Activated T-helper 1 cell treated with anti-CD3 and anti-CD28 coated beads, Interleukin-12 subunit alpha, Interleukin-12 subunit beta, Interleukin-2, Interleukin-4 antibody, amounts not matched to agents 30 ng/mL and 10 ng/mL and 1 ng/mL, durations not matched to agents 14 hours and 24 hours and 36 hours (primary cell): ENCODE results near the gene ZBTB8B. TPM values are rescaled to one million over a fixed set of nuclear protein-coding genes. Genes with fewer than 3 reads are reported as not detected.
"Not testable (repeated sequence)": the region's sequence is repeated elsewhere in the genome, so short reads cannot be mapped to it uniquely, and the experiment has no call there.

Experiments
- DNase-seq: peaks from one replicate; pipeline ENCODE4 v3.0.0; 2021; ENCODE audit warnings: low spot score
- H3K27ac Mint-ChIP-seq: one replicate; pipeline ENCODE4 v1.8.0; 2021; ENCODE audit warnings: mild to moderate bottlenecking, mixed read lengths
- H3K27me3 Mint-ChIP-seq: one replicate; pipeline ENCODE4 v1.8.0; 2022; ENCODE audit warnings: mild to moderate bottlenecking, moderate library complexity, mixed read lengths; ENCODE audit not compliant: insufficient read depth
- H3K36me3 Mint-ChIP-seq: one replicate; pipeline ENCODE4 v1.8.0; 2021; ENCODE audit warnings: low read depth, mixed read lengths
- H3K4me1 Mint-ChIP-seq: one replicate; pipeline ENCODE4 v1.8.0; 2021; ENCODE audit warnings: low read depth, mixed read lengths
- H3K4me3 Mint-ChIP-seq: one replicate; pipeline ENCODE4 v1.8.0; 2021; ENCODE audit warnings: mild to moderate bottlenecking, moderate library complexity, mixed read lengths
- H3K9me3 Mint-ChIP-seq: one replicate; pipeline ENCODE4 v1.8.0; 2021; ENCODE audit warnings: mixed read lengths
- intact Hi-C: fragments of 100-400 bp; cut with micrococcal nuclease; formaldehyde crosslinking; loops from one replicate; pipeline ENCODE4 v1.15.1; 2024
- total RNA-seq: library from RNA; stranded (reverse); gene quantifications from 2 replicates; pipeline ENCODE4 v1.2.3, GENCODE V29; 2022

Gene ZBTB8B
- total RNA-seq, 1 donor from 2014 or later = not detected

- intact Hi-C loops = loop anchor here (5.0 kb wide), 1 partner anchor 323 kb away; no protein-coding TSS in a partner anchor
- not testable (repeated sequence) for DNase-seq, H3K4me3 Mint-ChIP-seq, H3K9me3 Mint-ChIP-seq, H3K36me3 Mint-ChIP-seq, H3K4me1 Mint-ChIP-seq, H3K27ac Mint-ChIP-seq
- peaks cover 20% of the 10 kb centered on the region for H3K27me3 Mint-ChIP-seq
Measured at GRCh38 chr1:32449457-32449831, 15.4 kb upstream of the ZBTB8B start.

- Mint-ChIP-seq H3K4me1 (no peaks in the 10 kb centered on the region), H3K9me3 (peaks cover 14% of the 10 kb centered on the region), H3K27ac (no peak overlapping the region), H3K4me3 (no peak overlapping the region), H3K36me3 (no peaks in the 10 kb centered on the region), H3K27me3 (peaks cover 7% of the 10 kb centered on the region)
- intact Hi-C loops = no loop called here
- DNase-seq = no peak
Measured at GRCh38 chr1:32454726-32455125, 10.1 kb upstream of the ZBTB8B start.

GRCh38 chr1:32455958-32456357, 8.9 kb upstream of the ZBTB8B start:
- peaks cover 4% of the 10 kb centered on the region for H3K27me3 Mint-ChIP-seq
- intact Hi-C loops = no loop called here
- no peaks in the 10 kb centered on the region for H3K4me1 Mint-ChIP-seq
- DNase-seq = no peak
- no peaks in the 10 kb centered on the region for H3K36me3 Mint-ChIP-seq
- no peak overlapping the region for H3K4me3 Mint-ChIP-seq
- H3K27ac Mint-ChIP-seq = no peak overlapping the region
- H3K9me3 Mint-ChIP-seq = peaks cover 14% of the 10 kb centered on the region

- Mint-ChIP-seq H3K27me3 (peaks cover 23% of the 10 kb centered on the region), H3K9me3 (peaks cover 14% of the 10 kb centered on the region)
- intact Hi-C loops, H3K27ac Mint-ChIP-seq, H3K4me3 Mint-ChIP-seq, H3K4me1 Mint-ChIP-seq, DNase-seq, H3K36me3 Mint-ChIP-seq: not testable (repeated sequence)
Measured at GRCh38 chr1:32458798-32459197, 6.1 kb upstream of the ZBTB8B start.

- H3K36me3 Mint-ChIP-seq, H3K4me3 Mint-ChIP-seq, DNase-seq, intact Hi-C loops, H3K27ac Mint-ChIP-seq: not testable (repeated sequence)
- H3K27me3 Mint-ChIP-seq = peaks cover 54% of the 10 kb centered on the region
- H3K9me3 Mint-ChIP-seq = peaks cover 14% of the 10 kb centered on the region
- H3K4me1 Mint-ChIP-seq = peaks cover 14% of the 10 kb centered on the region
Measured at GRCh38 chr1:32462977-32463376, 1.9 kb upstream of the ZBTB8B start.

- Mint-ChIP-seq H3K9me3 (peaks cover 4% of the 10 kb centered on the region), H3K4me3 (peak overlapping the region; percentile 12), H3K4me1 (peaks cover 14% of the 10 kb centered on the region), H3K27me3 (peaks cover 54% of the 10 kb centered on the region), H3K27ac (no peak overlapping the region), H3K36me3 (peaks cover 5% of the 10 kb centered on the region)
- intact Hi-C loops = no loop called here
- DNase-seq = no peak
Measured at GRCh38 chr1:32464191-32464715, 619 bp upstream of the ZBTB8B start.

GRCh38 chr1:32465578-32465933, 684 bp downstream of the ZBTB8B start:
- no peak for DNase-seq
- peak overlapping the region; percentile 57 for H3K4me3 Mint-ChIP-seq
- H3K27ac Mint-ChIP-seq = no peak overlapping the region
- H3K27me3 Mint-ChIP-seq = peaks cover 57% of the 10 kb centered on the region
- intact Hi-C loops = no loop called here
- H3K9me3 Mint-ChIP-seq = no peaks in the 10 kb centered on the region
- peaks cover 14% of the 10 kb centered on the region for H3K4me1 Mint-ChIP-seq
- H3K36me3 Mint-ChIP-seq = peaks cover 5% of the 10 kb centered on the region

- Mint-ChIP-seq H3K9me3 (no peaks in the 10 kb centered on the region), H3K27me3 (peaks cover 51% of the 10 kb centered on the region), H3K4me1 (peaks cover 14% of the 10 kb centered on the region), H3K4me3 (no peak overlapping the region), H3K27ac (no peak overlapping the region), H3K36me3 (peaks cover 5% of the 10 kb centered on the region)
- intact Hi-C loops = no loop called here
- no peak for DNase-seq
Measured at GRCh38 chr1:32466761-32467160, 1.9 kb downstream of the ZBTB8B start.

- no peaks in the 10 kb centered on the region for H3K9me3 Mint-ChIP-seq
- H3K36me3 Mint-ChIP-seq = peaks cover 5% of the 10 kb centered on the region
- no peak overlapping the region for H3K27ac Mint-ChIP-seq
- H3K27me3 Mint-ChIP-seq = peaks cover 43% of the 10 kb centered on the region
- DNase-seq = no peak
- intact Hi-C loops = no loop called here
- H3K4me1 Mint-ChIP-seq = peaks cover 14% of the 10 kb centered on the region
- H3K4me3 Mint-ChIP-seq = no peak overlapping the region
Measured at GRCh38 chr1:32468791-32469190, 3.9 kb downstream of the ZBTB8B start.

GRCh38 chr1:32470431-32470830, 5.6 kb downstream of the ZBTB8B start:
- no peak for DNase-seq

GRCh38 chr1:32470991-32471694, 6.3 kb downstream of the ZBTB8B start:
- no peaks in the 10 kb centered on the region for H3K4me1 Mint-ChIP-seq
- no peaks in the 10 kb centered on the region for H3K9me3 Mint-ChIP-seq
- no peak overlapping the region for H3K27ac Mint-ChIP-seq
- H3K27me3 Mint-ChIP-seq = peaks cover 26% of the 10 kb centered on the region
- no peak overlapping the region for H3K4me3 Mint-ChIP-seq
- no peak for DNase-seq
- no peaks in the 10 kb centered on the region for H3K36me3 Mint-ChIP-seq
- intact Hi-C loops = no loop called here

More at GRCh38 chr1:32470431-32470830, 5.6 kb downstream of the ZBTB8B start:
- no peak overlapping the region for H3K27ac Mint-ChIP-seq
- H3K4me3 Mint-ChIP-seq = no peak overlapping the region
- H3K9me3 Mint-ChIP-seq = no peaks in the 10 kb centered on the region
- peaks cover 3% of the 10 kb centered on the region for H3K4me1 Mint-ChIP-seq
- intact Hi-C loops = no loop called here
- peaks cover 2% of the 10 kb centered on the region for H3K36me3 Mint-ChIP-seq
- peaks cover 30% of the 10 kb centered on the region for H3K27me3 Mint-ChIP-seq

GRCh38 chr1:32471695-32472362, 7.0 kb downstream of the ZBTB8B start:
- H3K4me1 Mint-ChIP-seq = no peaks in the 10 kb centered on the region
- no peak overlapping the region for H3K4me3 Mint-ChIP-seq
- H3K27me3 Mint-ChIP-seq = peaks cover 22% of the 10 kb centered on the region
- no peak for DNase-seq
- intact Hi-C loops = no loop called here
- H3K36me3 Mint-ChIP-seq = no peaks in the 10 kb centered on the region
- H3K27ac Mint-ChIP-seq = no peak overlapping the region
- H3K9me3 Mint-ChIP-seq = no peaks in the 10 kb centered on the region

GRCh38 chr1:32472966-32473365, 8.1 kb downstream of the ZBTB8B start:
- peaks cover 20% of the 10 kb centered on the region for H3K27me3 Mint-ChIP-seq
- H3K4me3 Mint-ChIP-seq, H3K36me3 Mint-ChIP-seq, DNase-seq, H3K27ac Mint-ChIP-seq, H3K4me1 Mint-ChIP-seq, H3K9me3 Mint-ChIP-seq, intact Hi-C loops: not testable (repeated sequence)
